ENCODE measurements around the gene SEZ6L2. TPM values are rescaled to one million over a fixed set of nuclear protein-coding genes. Genes with fewer than 3 reads are reported as not detected.

The SEZ6L2 gene
- total and polyA plus RNA-seq, 2 of the 13 experiments (the other 11 are each of a cell fraction or from before 2014, with no cell fraction given) = 14.9 to 16.9 TPM

GRCh38 chr16:29881050-29881449 lies 18.3 kb downstream of the SEZ6L2 start (continued):
- TF ChIP-seq, protein P1, sequence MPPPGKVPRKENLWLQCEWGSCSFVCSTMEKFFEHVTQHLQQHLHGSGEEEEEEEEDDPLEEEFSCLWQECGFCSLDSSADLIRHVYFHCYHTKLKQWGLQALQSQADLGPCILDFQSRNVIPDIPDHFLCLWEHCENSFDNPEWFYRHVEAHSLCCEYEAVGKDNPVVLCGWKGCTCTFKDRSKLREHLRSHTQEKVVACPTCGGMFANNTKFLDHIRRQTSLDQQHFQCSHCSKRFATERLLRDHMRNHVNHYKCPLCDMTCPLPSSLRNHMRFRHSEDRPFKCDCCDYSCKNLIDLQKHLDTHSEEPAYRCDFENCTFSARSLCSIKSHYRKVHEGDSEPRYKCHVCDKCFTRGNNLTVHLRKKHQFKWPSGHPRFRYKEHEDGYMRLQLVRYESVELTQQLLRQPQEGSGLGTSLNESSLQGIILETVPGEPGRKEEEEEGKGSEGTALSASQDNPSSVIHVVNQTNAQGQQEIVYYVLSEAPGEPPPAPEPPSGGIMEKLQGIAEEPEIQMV (CRISPR knock-in tag; IDR thresholded peaks at IDR 0.05; ENCODE audit: low read depth) = no peak
- peak; percentile 67 for TF ChIP-seq HNF4A (CRISPR knock-in tag; IDR thresholded peaks at IDR 0.05)
- no peak for TF ChIP-seq SOX6 (IDR thresholded peaks at IDR 0.05)
- peak; percentile 66; the same call in 1 of the 2 replicates for TF ChIP-seq SOX6 (CRISPR knock-in tag; IDR thresholded peaks at IDR 0.05)
- no peak for TF ChIP-seq IKZF4 (CRISPR knock-in tag; IDR thresholded peaks at IDR 0.05; ENCODE audit: borderline replicate concordance, low read depth, not compliant biosample characterization)
- 0 out of 2 replicates have a peak, but pooled peaks have one; percentile 19 for TF ChIP-seq ZBTB38 (CRISPR knock-in tag; IDR thresholded peaks at IDR 0.05)
- TF ChIP-seq ZSCAN5A (CRISPR knock-in tag; IDR thresholded peaks at IDR 0.05; ENCODE audit: borderline replicate concordance) = no peak
- TF ChIP-seq NONO (IDR thresholded peaks at IDR 0.05) = no peak
- no peak for TF ChIP-seq NONO (CRISPR knock-in tag; conservative IDR thresholded peaks at IDR 0.05)
- no peak for TF ChIP-seq FOXK1 (CRISPR knock-in tag; IDR thresholded peaks at IDR 0.05; ENCODE audit: borderline replicate concordance, low read depth)
- TF ChIP-seq ESRRA (CRISPR knock-in tag; IDR thresholded peaks at IDR 0.05; ENCODE audit: low read depth) = peak; percentile 95
- TF ChIP-seq, protein P2, sequence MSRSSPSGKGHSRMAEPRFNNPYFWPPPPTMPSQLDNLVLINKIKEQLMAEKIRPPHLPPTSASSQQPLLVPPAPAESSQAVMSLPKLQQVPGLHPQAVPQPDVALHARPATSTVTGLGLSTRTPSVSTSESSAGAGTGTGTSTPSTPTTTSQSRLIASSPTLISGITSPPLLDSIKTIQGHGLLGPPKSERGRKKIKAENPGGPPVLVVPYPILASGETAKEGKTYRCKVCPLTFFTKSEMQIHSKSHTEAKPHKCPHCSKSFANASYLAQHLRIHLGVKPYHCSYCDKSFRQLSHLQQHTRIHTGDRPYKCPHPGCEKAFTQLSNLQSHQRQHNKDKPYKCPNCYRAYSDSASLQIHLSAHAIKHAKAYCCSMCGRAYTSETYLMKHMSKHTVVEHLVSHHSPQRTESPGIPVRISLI (CRISPR knock-in tag; IDR thresholded peaks at IDR 0.05; ENCODE audit: borderline replicate concordance) = peak; percentile 42; the same call in 1 of the 2 replicates
- peak; percentile 33; the same call in 1 of the 2 replicates for TF ChIP-seq SALL1 (CRISPR knock-in tag; IDR thresholded peaks at IDR 0.05)
- TF ChIP-seq, protein P3, sequence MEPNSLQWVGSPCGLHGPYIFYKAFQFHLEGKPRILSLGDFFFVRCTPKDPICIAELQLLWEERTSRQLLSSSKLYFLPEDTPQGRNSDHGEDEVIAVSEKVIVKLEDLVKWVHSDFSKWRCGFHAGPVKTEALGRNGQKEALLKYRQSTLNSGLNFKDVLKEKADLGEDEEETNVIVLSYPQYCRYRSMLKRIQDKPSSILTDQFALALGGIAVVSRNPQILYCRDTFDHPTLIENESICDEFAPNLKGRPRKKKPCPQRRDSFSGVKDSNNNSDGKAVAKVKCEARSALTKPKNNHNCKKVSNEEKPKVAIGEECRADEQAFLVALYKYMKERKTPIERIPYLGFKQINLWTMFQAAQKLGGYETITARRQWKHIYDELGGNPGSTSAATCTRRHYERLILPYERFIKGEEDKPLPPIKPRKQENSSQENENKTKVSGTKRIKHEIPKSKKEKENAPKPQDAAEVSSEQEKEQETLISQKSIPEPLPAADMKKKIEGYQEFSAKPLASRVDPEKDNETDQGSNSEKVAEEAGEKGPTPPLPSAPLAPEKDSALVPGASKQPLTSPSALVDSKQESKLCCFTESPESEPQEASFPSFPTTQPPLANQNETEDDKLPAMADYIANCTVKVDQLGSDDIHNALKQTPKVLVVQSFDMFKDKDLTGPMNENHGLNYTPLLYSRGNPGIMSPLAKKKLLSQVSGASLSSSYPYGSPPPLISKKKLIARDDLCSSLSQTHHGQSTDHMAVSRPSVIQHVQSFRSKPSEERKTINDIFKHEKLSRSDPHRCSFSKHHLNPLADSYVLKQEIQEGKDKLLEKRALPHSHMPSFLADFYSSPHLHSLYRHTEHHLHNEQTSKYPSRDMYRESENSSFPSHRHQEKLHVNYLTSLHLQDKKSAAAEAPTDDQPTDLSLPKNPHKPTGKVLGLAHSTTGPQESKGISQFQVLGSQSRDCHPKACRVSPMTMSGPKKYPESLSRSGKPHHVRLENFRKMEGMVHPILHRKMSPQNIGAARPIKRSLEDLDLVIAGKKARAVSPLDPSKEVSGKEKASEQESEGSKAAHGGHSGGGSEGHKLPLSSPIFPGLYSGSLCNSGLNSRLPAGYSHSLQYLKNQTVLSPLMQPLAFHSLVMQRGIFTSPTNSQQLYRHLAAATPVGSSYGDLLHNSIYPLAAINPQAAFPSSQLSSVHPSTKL (CRISPR knock-in tag; IDR thresholded peaks at IDR 0.05) = 0 out of 2 replicates have a peak, but pooled peaks have one; percentile 6
- peak; percentile 41; the same call in 1 of the 2 replicates for TF ChIP-seq ZBTB4 (CRISPR knock-in tag; IDR thresholded peaks at IDR 0.05; ENCODE audit: borderline replicate concordance)
- no peak for TF ChIP-seq ZFX (CRISPR knock-in tag; IDR thresholded peaks at IDR 0.05; ENCODE audit: low read depth)
- 0 out of 2 replicates have a peak, but pooled peaks have one; percentile 18 for TF ChIP-seq ZNF572 (CRISPR knock-in tag; IDR thresholded peaks at IDR 0.05)

Data from HepG2 (cell line).